Vagina (tissue), 2 donors: ENCODE results near the gene NDUFAF8. TPM values are rescaled to one million over a fixed set of nuclear protein-coding genes. Genes with fewer than 3 reads are reported as not detected.
A peak's percentile ranks its signal among the peaks of the same experiment; 100 is the strongest.

Source experiments
- DNase-seq, 2 donors: peaks; one replicate each; pipeline ENCODE4 v3.0.0-alpha.2; 2017; ENCODE audit errors: extremely low spot score in 2 of 2
- H3K27ac ChIP-seq: fragments of 200-600 bp; sonication (generic); one replicate; pipeline ENCODE4 v1.5.1; 2019
- H3K27me3 ChIP-seq: fragments of 200-600 bp; sonication (generic); one replicate; pipeline ENCODE4 v1.5.1; 2019
- H3K36me3 ChIP-seq, 2 donors: fragments of 200-600 bp; sonication (generic); one replicate each; pipeline ENCODE4 v1.5.1; 2017 to 2019
- H3K4me1 ChIP-seq: fragments of 200-600 bp; sonication (generic); one replicate; pipeline ENCODE4 v1.5.1; 2019
- H3K4me3 ChIP-seq, 2 donors: fragments of 200-600 bp; sonication (generic); 1 replicate in 1 of 2; 2 replicates in 1 of 2; pipeline ENCODE4 v1.5.1; 2016 to 2019
- H3K9me3 ChIP-seq: fragments of 200-600 bp; sonication (generic); one replicate; pipeline ENCODE4 v1.5.1; 2019
- POLR2A ChIP-seq, 2 donors: fragments of 450-650 bp; IDR thresholded peaks; one replicate each; pipeline ENCODE4 v1.6.1; 2017; ENCODE audit warnings: antibody characterized with exemption in 2 of 2, mild to moderate bottlenecking in 2 of 2, moderate library complexity in 2 of 2
- POLR2AphosphoS5 ChIP-seq, 2 donors: sonication (generic); formaldehyde crosslinking; IDR thresholded peaks; one replicate each; pipeline ENCODE4 v1.9.0; 2017; ENCODE audit warnings: antibody characterized with exemption in 2 of 2, mild to moderate bottlenecking in 2 of 2, low read depth in 1 of 2; ENCODE audit not compliant: insufficient read depth in 1 of 2
- intact Hi-C: fragments of 100-400 bp; cut with DNase I; formaldehyde crosslinking; loops from one replicate; pipeline ENCODE4 v1.15.1; 2023
- total RNA-seq: library from RNA; depleted of rRNA; stranded (reverse); fragments of >200 nt; gene quantifications from one replicate; pipeline ENCODE4 v1.2.3, GENCODE V29; 2016
- TF ChIP-seq, protein P1 (sequence below), 3 experiments: fragments of 450-650 bp in 2 of 3; fragments of 200-600 bp in 1 of 3; sonication (generic) in 1 of 3; IDR thresholded peaks; one replicate each; pipeline ENCODE4 v1.5.1; 2017 to 2019; ENCODE audit warnings: antibody characterized with exemption in 3 of 3, mild to moderate bottlenecking in 2 of 3, moderate library complexity in 2 of 3

The NDUFAF8 gene
- total RNA-seq, 1 donor from 2014 or later: 52.5 TPM

DNA sequence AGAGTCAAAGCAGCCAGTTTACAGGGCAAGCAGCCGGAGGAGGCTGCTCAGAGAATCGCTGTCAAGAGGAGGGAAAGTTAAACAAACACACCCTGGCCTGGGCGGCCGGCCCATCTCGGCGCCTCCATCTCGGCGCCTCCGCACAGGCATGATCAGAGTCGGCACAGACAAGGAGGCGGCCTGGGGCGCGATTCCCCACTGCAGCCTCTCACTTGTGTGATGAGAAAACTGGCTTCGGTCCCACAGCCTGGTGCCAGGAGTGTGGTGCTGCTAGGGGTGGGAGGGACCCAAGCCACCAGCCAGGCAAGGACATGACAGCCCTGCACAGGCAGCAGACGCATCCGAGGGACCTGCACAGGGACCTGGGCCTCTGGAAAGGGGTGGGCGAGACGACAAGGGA, 38.3 kb downstream of the NDUFAF8 start:
- Histone ChIP-seq H3K27ac (peak overlapping the region; percentile 16), H3K4me1 (peaks cover 15% of the 10 kb centered on the region), H3K27me3 (no peaks in the 10 kb centered on the region), H3K4me3 (peak overlapping the region; percentile 13 to 22), H3K36me3 (peaks cover 0 to 61% of the 10 kb centered on the region in 2 donors), H3K9me3 (no peaks in the 10 kb centered on the region)
- intact Hi-C loops: no loop called here
- TF ChIP-seq POLR2A (IDR thresholded peaks at IDR 0.05) (no peak), POLR2AphosphoS5 (IDR thresholded peaks at IDR 0.05; ENCODE audit: insufficient read depth in 1 of 2, low read depth in 1 of 2) (no peak)
- TF ChIP-seq, protein P1, sequence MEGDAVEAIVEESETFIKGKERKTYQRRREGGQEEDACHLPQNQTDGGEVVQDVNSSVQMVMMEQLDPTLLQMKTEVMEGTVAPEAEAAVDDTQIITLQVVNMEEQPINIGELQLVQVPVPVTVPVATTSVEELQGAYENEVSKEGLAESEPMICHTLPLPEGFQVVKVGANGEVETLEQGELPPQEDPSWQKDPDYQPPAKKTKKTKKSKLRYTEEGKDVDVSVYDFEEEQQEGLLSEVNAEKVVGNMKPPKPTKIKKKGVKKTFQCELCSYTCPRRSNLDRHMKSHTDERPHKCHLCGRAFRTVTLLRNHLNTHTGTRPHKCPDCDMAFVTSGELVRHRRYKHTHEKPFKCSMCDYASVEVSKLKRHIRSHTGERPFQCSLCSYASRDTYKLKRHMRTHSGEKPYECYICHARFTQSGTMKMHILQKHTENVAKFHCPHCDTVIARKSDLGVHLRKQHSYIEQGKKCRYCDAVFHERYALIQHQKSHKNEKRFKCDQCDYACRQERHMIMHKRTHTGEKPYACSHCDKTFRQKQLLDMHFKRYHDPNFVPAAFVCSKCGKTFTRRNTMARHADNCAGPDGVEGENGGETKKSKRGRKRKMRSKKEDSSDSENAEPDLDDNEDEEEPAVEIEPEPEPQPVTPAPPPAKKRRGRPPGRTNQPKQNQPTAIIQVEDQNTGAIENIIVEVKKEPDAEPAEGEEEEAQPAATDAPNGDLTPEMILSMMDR (IDR thresholded peaks at IDR 0.05): no peak
- DNase-seq: no peak

DNA sequence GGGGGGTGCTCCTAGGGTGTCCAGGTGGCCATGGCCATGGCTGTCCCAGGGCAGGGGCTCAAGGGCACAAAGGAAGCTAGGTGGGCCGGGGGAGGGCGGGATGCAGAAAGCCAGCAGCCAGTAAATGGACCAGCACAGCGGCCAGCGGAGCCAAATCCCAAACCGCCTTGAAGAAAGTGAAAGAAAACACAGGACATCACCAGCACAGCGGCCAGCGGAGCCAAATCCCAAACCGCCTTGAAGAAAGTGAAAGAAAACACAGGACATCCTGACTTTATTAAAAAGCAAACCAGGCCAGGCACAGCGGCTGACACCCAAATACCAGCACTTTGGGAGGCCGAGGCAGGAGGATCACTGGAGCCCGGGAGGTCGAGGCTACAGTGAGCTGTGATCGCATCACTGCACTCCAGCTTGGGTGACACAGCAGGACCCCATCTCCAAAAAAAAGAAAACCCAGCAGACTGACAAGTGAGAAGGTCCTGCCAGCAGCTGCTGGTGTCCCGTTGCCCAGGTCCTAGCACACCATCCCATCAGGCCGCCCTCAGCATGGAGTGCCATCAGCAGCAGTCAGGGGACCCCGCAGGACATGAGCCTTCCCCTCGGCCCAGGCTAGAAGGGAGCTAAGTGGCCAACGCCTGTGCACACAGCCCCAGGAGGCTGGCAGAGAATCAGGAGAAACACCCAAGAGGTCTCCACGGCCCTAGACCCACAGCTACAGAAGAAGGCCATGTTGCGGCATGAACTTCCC, 39.0 kb downstream of the NDUFAF8 start:
- Histone ChIP-seq H3K4me1 (peaks cover 15% of the 10 kb centered on the region), H3K27ac (peak overlapping the region; percentile 16), H3K9me3 (no peaks in the 10 kb centered on the region), H3K36me3 (peaks cover 0 to 61% of the 10 kb centered on the region in 2 donors), H3K27me3 (no peaks in the 10 kb centered on the region), H3K4me3 (peak overlapping the region; percentile 13 to 22)
- DNase-seq: no peak
- TF ChIP-seq POLR2A (IDR thresholded peaks at IDR 0.05) (no peak), POLR2AphosphoS5 (IDR thresholded peaks at IDR 0.05; ENCODE audit: insufficient read depth in 1 of 2, low read depth in 1 of 2) (no peak)
- intact Hi-C loops: no loop called here

DNA sequence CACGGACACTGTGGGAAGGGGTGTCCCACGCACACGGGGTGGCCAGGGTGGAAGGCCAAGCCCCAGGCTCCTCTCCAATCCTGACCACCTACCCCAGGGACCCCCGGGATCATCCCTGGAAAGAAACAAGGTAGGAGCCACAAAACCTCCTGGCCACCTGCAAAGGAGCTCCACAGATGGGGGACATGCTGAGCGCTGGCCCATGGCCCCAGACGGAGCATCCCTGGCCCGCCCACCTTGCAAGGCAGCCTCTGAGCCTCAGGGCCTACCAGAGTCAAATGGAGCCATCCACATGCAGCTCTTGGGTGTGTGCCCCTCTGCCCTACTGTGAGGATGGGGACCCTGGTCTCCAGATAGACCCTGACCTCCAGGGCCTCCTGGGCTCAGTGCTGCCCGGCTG, 39.7 kb downstream of the NDUFAF8 start:
- H3K9me3 ChIP-seq: no peaks in the 10 kb centered on the region

DNA sequence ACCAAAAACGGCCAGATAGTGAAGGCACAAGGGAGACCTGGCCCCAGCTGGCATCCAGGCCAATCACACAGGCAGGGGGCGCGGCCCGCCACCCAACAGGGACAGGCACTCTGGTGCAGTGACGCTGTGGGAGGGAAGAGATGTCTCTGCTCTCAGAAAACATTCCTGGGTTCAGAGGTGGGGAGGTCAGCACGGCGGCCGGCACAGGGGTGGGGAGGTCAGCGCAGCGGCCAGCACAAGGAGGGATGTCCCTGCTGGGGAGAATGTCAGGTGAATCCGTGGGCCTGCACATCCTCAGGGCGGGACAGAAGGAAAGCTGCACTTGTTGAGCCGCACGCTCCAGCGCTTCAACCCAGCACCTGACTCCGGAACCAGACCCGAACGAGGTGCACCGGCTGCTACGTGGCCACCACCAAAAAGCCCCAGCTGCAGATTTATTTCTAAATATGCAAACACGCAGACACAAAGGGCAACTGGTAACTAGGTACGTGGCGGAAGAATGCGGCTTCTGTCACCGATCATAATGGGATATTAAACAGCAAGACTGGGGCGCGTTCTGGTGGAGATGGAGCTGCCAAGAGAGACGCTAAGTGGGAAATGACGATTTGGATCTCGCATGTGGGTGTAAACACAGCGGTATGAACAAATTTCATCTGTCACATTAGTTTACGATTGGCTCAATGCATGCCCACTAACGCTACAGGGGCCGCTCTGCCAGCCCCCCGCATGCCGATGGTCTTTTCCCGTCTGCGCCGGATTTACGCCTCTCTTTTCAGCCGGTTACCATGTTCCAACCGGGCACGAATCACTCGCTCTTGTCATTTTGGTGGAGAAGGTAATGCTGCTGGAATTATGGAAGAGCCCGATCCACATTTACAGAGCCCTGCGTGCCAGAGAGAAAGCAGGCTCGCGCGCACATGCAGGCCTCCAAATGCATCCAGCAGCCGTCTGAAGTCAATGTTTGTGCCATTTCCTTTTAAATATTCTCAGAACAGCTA, 40.5 kb downstream of the NDUFAF8 start:
- no peak overlapping the region for H3K27ac ChIP-seq
- peaks cover 0 to 55% of the 10 kb centered on the region in 2 donors for H3K36me3 ChIP-seq

More for the DNA sequence above, 39.7 kb downstream of the NDUFAF8 start:
- H3K36me3 ChIP-seq: peaks cover 0 to 58% of the 10 kb centered on the region in 2 donors
- H3K27me3 ChIP-seq: no peaks in the 10 kb centered on the region
- TF ChIP-seq POLR2A (IDR thresholded peaks at IDR 0.05): no peak
- TF ChIP-seq POLR2AphosphoS5 (IDR thresholded peaks at IDR 0.05; ENCODE audit: insufficient read depth in 1 of 2, low read depth in 1 of 2): no peak
- TF ChIP-seq, protein P1 (IDR thresholded peaks at IDR 0.05): no peak
- no peak for DNase-seq
- H3K4me3 ChIP-seq: no peak overlapping the region
- no peak overlapping the region for H3K27ac ChIP-seq
- H3K4me1 ChIP-seq: peaks cover 15% of the 10 kb centered on the region
- intact Hi-C loops: no loop called here

DNA sequence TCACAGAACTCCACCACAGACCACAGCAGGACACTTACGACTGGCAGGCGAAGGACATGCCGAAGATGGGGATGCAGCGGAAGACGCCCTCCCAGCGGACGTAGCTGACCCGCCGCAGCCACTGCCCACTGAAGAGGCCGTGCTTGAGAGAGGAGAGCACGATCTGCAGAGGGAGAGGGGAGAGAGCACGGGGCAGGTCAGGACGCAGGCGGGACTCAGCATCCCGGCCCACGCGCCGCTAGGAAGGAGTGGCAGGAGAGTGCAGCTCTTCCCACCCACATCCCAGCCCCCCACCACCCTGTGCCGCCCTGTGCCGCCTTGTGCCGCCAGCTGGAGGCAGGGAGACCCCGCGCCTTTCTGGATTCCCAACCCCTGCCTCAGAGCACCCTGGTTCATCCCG, 41.5 kb downstream of the NDUFAF8 start:
- intact Hi-C loops: no loop called here
- H3K27me3 ChIP-seq: no peaks in the 10 kb centered on the region
- H3K9me3 ChIP-seq: no peaks in the 10 kb centered on the region
- peaks cover 25% of the 10 kb centered on the region for H3K4me1 ChIP-seq
- H3K4me3 ChIP-seq: no peak overlapping the region
- no peak for DNase-seq
- no peak overlapping the region for H3K27ac ChIP-seq
- H3K36me3 ChIP-seq: peaks cover 0 to 48% of the 10 kb centered on the region in 2 donors
- TF ChIP-seq POLR2A (IDR thresholded peaks at IDR 0.05): no peak
- TF ChIP-seq POLR2AphosphoS5 (IDR thresholded peaks at IDR 0.05; ENCODE audit: insufficient read depth in 1 of 2, low read depth in 1 of 2): no peak
- TF ChIP-seq, protein P1 (IDR thresholded peaks at IDR 0.05): no peak

More for the DNA sequence above, 40.5 kb downstream of the NDUFAF8 start:
- no peak for TF ChIP-seq POLR2AphosphoS5 (IDR thresholded peaks at IDR 0.05; ENCODE audit: insufficient read depth in 1 of 2, low read depth in 1 of 2)
- no peak for TF ChIP-seq POLR2A (IDR thresholded peaks at IDR 0.05)
- TF ChIP-seq, protein P1 (IDR thresholded peaks at IDR 0.05): no peak
- intact Hi-C loops: no loop called here
- Histone ChIP-seq H3K4me3 (no peak overlapping the region), H3K4me1 (peaks cover 15% of the 10 kb centered on the region), H3K27me3 (no peaks in the 10 kb centered on the region), H3K9me3 (no peaks in the 10 kb centered on the region)
- no peak for DNase-seq
